Measurements from ENCODE around the gene CFAP61.

- TF ChIP-seq CTCF (conservative IDR thresholded peaks at IDR 0.05; ENCODE audit: low read depth, low read length) (no peak), EZH2 (IDR thresholded peaks at IDR 0.05; ENCODE audit: low read length, unreplicated experiment) (no peak)
These were observed 196.4 kb downstream of the CFAP61 start for GRCh38 chr20:20248620-20249200.
